Activated T-cell treated with anti-CD3 and anti-CD28 coated beads, Interleukin-2, amount 50 U/mL, for 24 hours (primary cell): ENCODE results near the gene CAPS.

Experiments used
- DNase-seq: peaks from one replicate; pipeline ENCODE4 v3.0.0-alpha.2; 2020
- H3K27ac Mint-ChIP-seq: 2 replicates; pipeline ENCODE4 v1.8.0; 2020; ENCODE audit warnings: mild to moderate bottlenecking, mixed read lengths
- H3K27me3 Mint-ChIP-seq: 2 replicates; pipeline ENCODE4 v1.8.0; 2020; ENCODE audit warnings: mixed read lengths
- H3K36me3 Mint-ChIP-seq: 2 replicates; pipeline ENCODE4 v1.8.0; 2020; ENCODE audit warnings: low read depth, mixed read lengths
- H3K4me1 Mint-ChIP-seq: 2 replicates; pipeline ENCODE4 v1.8.0; 2020; ENCODE audit warnings: low read depth, mixed read lengths
- H3K4me3 Mint-ChIP-seq: 2 replicates; pipeline ENCODE4 v1.8.0; 2020; ENCODE audit warnings: mild to moderate bottlenecking, moderate library complexity, mixed read lengths
- H3K9me3 Mint-ChIP-seq: 2 replicates; pipeline ENCODE4 v1.8.0; 2020; ENCODE audit warnings: mixed read lengths

The CAPS gene

GRCh38 chr19:5929625-5930024 lies 15.6 kb downstream of the CAPS start:
- H3K27ac Mint-ChIP-seq: no peak overlapping the region
- no peak overlapping the region for H3K4me3 Mint-ChIP-seq
- H3K36me3 Mint-ChIP-seq: peaks cover 94% of the 10 kb centered on the region

GRCh38 chr19:5931251-5931650 lies 17.2 kb downstream of the CAPS start:
- H3K27me3 Mint-ChIP-seq: no peaks in the 10 kb centered on the region
- H3K4me1 Mint-ChIP-seq: no peaks in the 10 kb centered on the region
- H3K4me3 Mint-ChIP-seq: no peak overlapping the region
- peaks cover 94% of the 10 kb centered on the region for H3K36me3 Mint-ChIP-seq
- no peaks in the 10 kb centered on the region for H3K9me3 Mint-ChIP-seq
- DNase-seq: no peak
- peak overlapping the region; percentile 40 for H3K27ac Mint-ChIP-seq

More at GRCh38 chr19:5929625-5930024, 15.6 kb downstream of the CAPS start:
- Mint-ChIP-seq H3K9me3 (no peaks in the 10 kb centered on the region), H3K4me1 (no peaks in the 10 kb centered on the region), H3K27me3 (no peaks in the 10 kb centered on the region)
- DNase-seq: no peak

- DNase-seq: no peak
- Mint-ChIP-seq H3K4me1 (no peaks in the 10 kb centered on the region), H3K27me3 (no peaks in the 10 kb centered on the region), H3K27ac (no peak overlapping the region), H3K9me3 (no peaks in the 10 kb centered on the region), H3K36me3 (peaks cover 94% of the 10 kb centered on the region), H3K4me3 (no peak overlapping the region)
Observed at GRCh38 chr19:5932146-5932545, 18.1 kb downstream of the CAPS start.

GRCh38 chr19:5932609-5933262 lies 18.7 kb downstream of the CAPS start:
- H3K4me3 Mint-ChIP-seq: no peak overlapping the region
- H3K27me3 Mint-ChIP-seq: no peaks in the 10 kb centered on the region
- H3K27ac Mint-ChIP-seq: no peak overlapping the region
- H3K4me1 Mint-ChIP-seq: no peaks in the 10 kb centered on the region
- DNase-seq: no peak
- no peaks in the 10 kb centered on the region for H3K9me3 Mint-ChIP-seq
- H3K36me3 Mint-ChIP-seq: peaks cover 94% of the 10 kb centered on the region

- no peaks in the 10 kb centered on the region for H3K27me3 Mint-ChIP-seq
- no peak overlapping the region for H3K27ac Mint-ChIP-seq
- H3K4me1 Mint-ChIP-seq: no peaks in the 10 kb centered on the region
- no peak overlapping the region for H3K4me3 Mint-ChIP-seq
- DNase-seq: no peak
- peaks cover 94% of the 10 kb centered on the region for H3K36me3 Mint-ChIP-seq
- no peaks in the 10 kb centered on the region for H3K9me3 Mint-ChIP-seq
Observed at GRCh38 chr19:5933391-5934068, 19.5 kb downstream of the CAPS start.

GRCh38 chr19:5934069-5934401 lies 20.0 kb downstream of the CAPS start:
- Mint-ChIP-seq H3K36me3 (peaks cover 94% of the 10 kb centered on the region), H3K4me1 (no peaks in the 10 kb centered on the region), H3K9me3 (no peaks in the 10 kb centered on the region), H3K27me3 (no peaks in the 10 kb centered on the region), H3K27ac (no peak overlapping the region), H3K4me3 (no peak overlapping the region)
- DNase-seq: no peak

- Mint-ChIP-seq H3K27me3 (no peaks in the 10 kb centered on the region), H3K9me3 (no peaks in the 10 kb centered on the region), H3K36me3 (peaks cover 94% of the 10 kb centered on the region), H3K4me1 (no peaks in the 10 kb centered on the region), H3K27ac (peak overlapping the region; percentile 59), H3K4me3 (no peak overlapping the region)
- DNase-seq: no peak
Observed at GRCh38 chr19:5934774-5935472, 20.9 kb downstream of the CAPS start.

- no peak for DNase-seq
- peaks cover 94% of the 10 kb centered on the region for H3K36me3 Mint-ChIP-seq
- no peaks in the 10 kb centered on the region for H3K9me3 Mint-ChIP-seq
- peak overlapping the region; percentile 40 for H3K27ac Mint-ChIP-seq
- H3K4me1 Mint-ChIP-seq: no peaks in the 10 kb centered on the region
- H3K27me3 Mint-ChIP-seq: no peaks in the 10 kb centered on the region
- no peak overlapping the region for H3K4me3 Mint-ChIP-seq
Observed at GRCh38 chr19:5935473-5936291, 21.6 kb downstream of the CAPS start.

- Mint-ChIP-seq H3K27ac (no peak overlapping the region), H3K4me1 (no peaks in the 10 kb centered on the region), H3K4me3 (no peak overlapping the region), H3K36me3 (peaks cover 93% of the 10 kb centered on the region), H3K27me3 (no peaks in the 10 kb centered on the region), H3K9me3 (no peaks in the 10 kb centered on the region)
- no peak for DNase-seq
Observed at GRCh38 chr19:5936292-5936592, 22.2 kb downstream of the CAPS start.

- H3K27me3 Mint-ChIP-seq: no peaks in the 10 kb centered on the region
- H3K36me3 Mint-ChIP-seq: peaks cover 89% of the 10 kb centered on the region
- no peaks in the 10 kb centered on the region for H3K4me1 Mint-ChIP-seq
- DNase-seq: no peak
- peak overlapping the region; percentile 57 for H3K27ac Mint-ChIP-seq
- H3K4me3 Mint-ChIP-seq: no peak overlapping the region
- H3K9me3 Mint-ChIP-seq: no peaks in the 10 kb centered on the region
Observed at GRCh38 chr19:5937550-5937949, 23.5 kb downstream of the CAPS start.

GRCh38 chr19:5940260-5941208 lies 26.5 kb downstream of the CAPS start:
- peaks cover 24% of the 10 kb centered on the region for H3K4me1 Mint-ChIP-seq
- peaks cover 90% of the 10 kb centered on the region for H3K36me3 Mint-ChIP-seq
- no peak overlapping the region for H3K4me3 Mint-ChIP-seq
- no peaks in the 10 kb centered on the region for H3K9me3 Mint-ChIP-seq
- DNase-seq: no peak
- H3K27ac Mint-ChIP-seq: peak overlapping the region; percentile 44
- no peaks in the 10 kb centered on the region for H3K27me3 Mint-ChIP-seq

GRCh38 chr19:5941673-5942072 lies 27.6 kb downstream of the CAPS start:
- Mint-ChIP-seq H3K4me3 (no peak overlapping the region), H3K9me3 (no peaks in the 10 kb centered on the region), H3K27ac (peak overlapping the region; percentile 9), H3K4me1 (peaks cover 33% of the 10 kb centered on the region), H3K36me3 (peaks cover 90% of the 10 kb centered on the region), H3K27me3 (no peaks in the 10 kb centered on the region)
- DNase-seq: no peak

- peak overlapping the region; percentile 73 for H3K27ac Mint-ChIP-seq
- H3K4me3 Mint-ChIP-seq: no peak overlapping the region
- peaks cover 86% of the 10 kb centered on the region for H3K36me3 Mint-ChIP-seq
- H3K9me3 Mint-ChIP-seq: no peaks in the 10 kb centered on the region
- no peaks in the 10 kb centered on the region for H3K27me3 Mint-ChIP-seq
- no peak for DNase-seq
- H3K4me1 Mint-ChIP-seq: peaks cover 41% of the 10 kb centered on the region
Observed at GRCh38 chr19:5943045-5943444, 29.0 kb downstream of the CAPS start.

- H3K9me3 Mint-ChIP-seq: no peaks in the 10 kb centered on the region
- no peaks in the 10 kb centered on the region for H3K27me3 Mint-ChIP-seq
- peak overlapping the region; percentile 73 for H3K27ac Mint-ChIP-seq
- no peak overlapping the region for H3K4me3 Mint-ChIP-seq
- DNase-seq: no peak
- peaks cover 85% of the 10 kb centered on the region for H3K36me3 Mint-ChIP-seq
- peaks cover 46% of the 10 kb centered on the region for H3K4me1 Mint-ChIP-seq
Observed at GRCh38 chr19:5943623-5944022, 29.6 kb downstream of the CAPS start.
